GM19351 (cell line): ENCODE results near the gene RGS9BP.
"Not testable (repeated sequence)": the region's sequence is repeated elsewhere in the genome, so short reads cannot be mapped to it uniquely, and the experiment has no call there.

Source experiments
- ATAC-seq: cut with Tn5 transposase; IDR thresholded peaks from one replicate; pipeline ENCODE4 v1.9.1; 2021; ENCODE audit warnings: mild to moderate bottlenecking, moderate library complexity; ENCODE audit not compliant: unreplicated experiment

Gene RGS9BP

DNA sequence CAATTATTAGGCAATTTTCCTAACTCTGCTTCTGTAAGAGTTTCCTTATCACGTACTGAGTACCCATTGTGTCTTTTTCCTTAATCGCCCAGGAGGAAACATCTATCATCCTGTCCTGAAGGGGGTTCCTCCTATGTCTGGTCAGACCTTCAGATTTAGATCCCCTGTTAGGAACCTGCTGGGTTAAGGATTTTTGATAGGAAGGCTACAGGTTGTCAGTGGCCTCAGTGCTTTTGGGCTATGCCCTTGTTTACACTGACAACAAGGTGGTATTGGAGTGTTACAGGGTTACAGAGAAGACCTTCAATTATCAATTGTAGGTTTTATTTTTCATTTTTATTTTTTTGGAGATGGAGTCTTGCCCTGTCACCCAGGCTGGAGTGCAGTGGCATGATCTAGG lies 19.2 kb downstream of the RGS9BP start:
- not testable (repeated sequence) for ATAC-seq

GRCh38 chr19:32695506-32695905 lies 19.9 kb downstream of the RGS9BP start:
- ATAC-seq = not testable (repeated sequence)

- ATAC-seq = not testable (repeated sequence)
These were observed 21.1 kb downstream of the RGS9BP start for GRCh38 chr19:32696771-32697170.

- ATAC-seq = not testable (repeated sequence)
These were observed 24.5 kb downstream of the RGS9BP start for GRCh38 chr19:32700129-32700528.

- ATAC-seq = no peak
These were observed 26.4 kb downstream of the RGS9BP start for GRCh38 chr19:32702010-32702409.

GRCh38 chr19:32704006-32704405 lies 28.4 kb downstream of the RGS9BP start:
- not testable (repeated sequence) for ATAC-seq

DNA sequence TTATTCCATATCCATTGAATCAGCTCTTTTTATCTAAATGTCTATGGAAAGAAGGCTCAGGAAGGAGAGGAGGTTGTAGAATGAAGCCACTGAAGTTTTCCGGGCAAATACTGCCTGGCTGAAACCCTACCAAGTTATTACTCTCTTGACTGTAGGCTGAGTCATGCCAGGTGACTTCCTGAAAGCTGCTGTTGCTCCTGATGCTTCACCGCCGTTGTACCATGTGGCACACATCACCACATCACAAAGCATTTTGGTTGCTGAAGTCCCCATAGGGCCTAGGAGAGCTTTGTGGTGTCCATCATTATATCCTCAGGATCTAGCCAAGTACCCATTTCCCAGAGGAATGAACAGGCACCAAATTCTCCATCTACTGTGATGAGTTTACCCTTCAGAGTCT lies 32.8 kb downstream of the RGS9BP start:
- ATAC-seq = no peak

- ATAC-seq = no peak
These were observed 33.4 kb downstream of the RGS9BP start for GRCh38 chr19:32709032-32709431.

GRCh38 chr19:32711747-32712146 lies 36.1 kb downstream of the RGS9BP start:
- no peak for ATAC-seq

- not testable (repeated sequence) for ATAC-seq
These were observed 40.6 kb downstream of the RGS9BP start for GRCh38 chr19:32716203-32716602.

DNA sequence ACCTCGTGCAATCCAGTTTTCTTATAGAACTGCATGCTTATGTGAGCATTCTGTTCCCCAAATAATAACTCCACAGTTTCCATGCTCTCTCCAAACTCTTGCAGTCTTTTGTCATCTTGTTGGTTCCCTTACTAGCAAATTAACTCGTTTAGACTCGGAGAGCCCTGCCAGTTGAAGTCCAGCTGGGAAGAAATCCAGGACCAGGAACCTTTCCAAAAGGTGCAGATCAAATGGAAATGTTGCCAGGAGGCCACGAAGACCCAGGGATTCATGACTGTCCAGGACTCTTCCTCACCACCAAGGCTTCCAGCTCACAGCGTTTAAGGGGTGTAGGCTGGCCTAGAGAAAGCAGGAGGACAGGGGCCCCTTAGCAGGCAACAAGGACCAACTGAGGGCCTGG lies 41.8 kb downstream of the RGS9BP start:
- no peak for ATAC-seq

- ATAC-seq = no peak
These were observed 42.6 kb downstream of the RGS9BP start for GRCh38 chr19:32718286-32718685.

DNA sequence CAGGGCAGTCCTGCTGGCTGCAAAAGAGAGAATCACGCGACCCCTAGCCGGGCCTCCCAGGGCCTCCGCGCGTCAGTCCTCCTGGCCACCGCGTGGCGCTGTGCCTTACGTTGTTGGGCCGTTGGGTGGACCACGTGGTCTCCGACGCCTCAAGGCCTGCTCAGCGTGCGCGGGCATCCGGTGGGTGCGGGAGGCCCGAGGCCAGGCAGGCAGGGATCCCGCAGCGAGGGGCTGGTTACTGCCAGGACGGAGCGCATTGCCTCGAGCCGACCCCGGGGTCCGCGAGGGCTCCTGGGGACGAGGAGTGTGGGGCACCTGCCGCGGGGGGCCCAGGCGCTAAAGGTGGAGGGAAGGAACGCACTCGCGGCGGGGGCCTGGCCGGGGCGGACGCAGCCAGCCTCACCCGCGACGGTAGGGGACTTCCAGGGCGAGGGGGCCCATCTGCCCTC lies 44.0 kb downstream of the RGS9BP start, which contains the start of gene TDRD12:
Gene TDRD12 (plus strand): TSS at position 157 of the 449 bp plus-strand sequence. CDS start 306 bp downstream, outside the sequence.
- ATAC-seq = no peak

DNA sequence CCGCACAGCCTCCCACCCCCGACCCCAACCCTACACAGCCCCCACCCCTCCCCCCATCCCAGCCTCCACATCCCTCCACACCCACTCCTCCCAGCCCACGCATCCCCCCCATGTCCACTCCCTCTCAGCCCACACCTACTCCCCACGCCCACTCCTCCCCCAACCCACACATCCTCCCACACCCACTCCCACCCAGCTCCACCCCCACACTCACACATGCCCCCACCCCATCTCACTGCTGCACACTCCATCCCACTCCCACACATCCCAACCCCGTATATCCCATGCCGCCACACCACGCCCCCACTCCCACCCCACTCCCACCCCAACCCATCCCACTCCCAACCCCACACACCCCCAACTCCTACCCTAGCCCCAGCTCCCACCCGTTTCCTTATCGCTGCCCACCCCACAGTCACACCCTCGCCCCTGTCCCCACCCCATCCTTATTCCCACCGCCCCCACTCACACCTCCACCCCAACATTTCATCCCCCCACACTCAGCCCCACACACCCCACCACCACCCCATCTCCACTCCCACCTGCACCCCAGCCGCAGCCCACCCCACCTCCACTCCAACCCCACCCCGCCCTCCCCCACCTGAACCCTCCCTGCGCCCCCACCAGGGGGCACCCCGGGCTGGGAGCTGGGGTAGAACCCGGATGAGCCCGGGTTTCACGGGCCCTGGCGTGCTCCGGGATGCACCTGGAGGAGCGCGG lies 44.7 kb downstream of the RGS9BP start:
- no peak for ATAC-seq

GRCh38 chr19:32720936-32721250 lies 45.2 kb downstream of the RGS9BP start:
- ATAC-seq = no peak
